ENCODE measurements around the gene SMTNL2. TPM values are rescaled to one million over a fixed set of nuclear protein-coding genes. Genes with fewer than 3 reads are reported as not detected.

The SMTNL2 gene
- total RNA-seq, 1 donor from 2014 or later, result 0.32 TPM

GRCh38 chr17:4547118-4547906 is 37.0 kb upstream of the SMTNL2 start:
- no peaks in the 10 kb centered on the region for H3K9me3 Mint-ChIP-seq (ENCODE audit: low read depth)
- TF ChIP-seq CTCF (IDR thresholded peaks at IDR 0.05), result no peak
- H3K36me3 Mint-ChIP-seq (ENCODE audit: low read depth), result peaks cover 15% of the 10 kb centered on the region
- H3K27ac Mint-ChIP-seq (ENCODE audit: unreplicated experiment), result no peak overlapping the region
- no peaks in the 10 kb centered on the region for H3K4me1 Mint-ChIP-seq (ENCODE audit: low read depth)
- H3K4me3 Mint-ChIP-seq (ENCODE audit: unreplicated experiment), result no peak overlapping the region
- no peak for DNase-seq (ENCODE audit: low spot score)
- H3K27me3 Mint-ChIP-seq (ENCODE audit: low read depth), result no peaks in the 10 kb centered on the region

GRCh38 chr17:4548061-4548461 is 36.3 kb upstream of the SMTNL2 start:
- Mint-ChIP-seq H3K27me3 (ENCODE audit: low read depth) (no peaks in the 10 kb centered on the region), H3K4me1 (ENCODE audit: low read depth) (no peaks in the 10 kb centered on the region), H3K4me3 (ENCODE audit: unreplicated experiment) (no peak overlapping the region), H3K36me3 (ENCODE audit: low read depth) (peaks cover 14% of the 10 kb centered on the region), H3K9me3 (ENCODE audit: low read depth) (no peaks in the 10 kb centered on the region), H3K27ac (ENCODE audit: unreplicated experiment) (no peak overlapping the region)
- no peak for DNase-seq (ENCODE audit: low spot score)
- no peak for TF ChIP-seq CTCF (IDR thresholded peaks at IDR 0.05)

- no peaks in the 10 kb centered on the region for H3K9me3 Mint-ChIP-seq (ENCODE audit: low read depth)
- no peak for DNase-seq (ENCODE audit: low spot score)
- no peak overlapping the region for H3K27ac Mint-ChIP-seq (ENCODE audit: unreplicated experiment)
- peaks cover 12% of the 10 kb centered on the region for H3K36me3 Mint-ChIP-seq (ENCODE audit: low read depth)
- H3K4me1 Mint-ChIP-seq (ENCODE audit: low read depth), result peaks cover 3% of the 10 kb centered on the region
- TF ChIP-seq CTCF (IDR thresholded peaks at IDR 0.05), result no peak
- no peaks in the 10 kb centered on the region for H3K27me3 Mint-ChIP-seq (ENCODE audit: low read depth)
- H3K4me3 Mint-ChIP-seq (ENCODE audit: unreplicated experiment), result no peak overlapping the region
Measured at GRCh38 chr17:4548721-4549531, 35.4 kb upstream of the SMTNL2 start.

GRCh38 chr17:4549781-4550533 is 34.4 kb upstream of the SMTNL2 start:
- Mint-ChIP-seq H3K27me3 (ENCODE audit: low read depth) (no peaks in the 10 kb centered on the region), H3K36me3 (ENCODE audit: low read depth) (peaks cover 10% of the 10 kb centered on the region), H3K4me3 (ENCODE audit: unreplicated experiment) (no peak overlapping the region), H3K27ac (ENCODE audit: unreplicated experiment) (no peak overlapping the region), H3K4me1 (ENCODE audit: low read depth) (peaks cover 13% of the 10 kb centered on the region), H3K9me3 (ENCODE audit: low read depth) (no peaks in the 10 kb centered on the region)
- no peak for DNase-seq (ENCODE audit: low spot score)
- no peak for TF ChIP-seq CTCF (IDR thresholded peaks at IDR 0.05)

- Mint-ChIP-seq H3K27me3 (ENCODE audit: low read depth) (no peaks in the 10 kb centered on the region), H3K36me3 (ENCODE audit: low read depth) (peaks cover 10% of the 10 kb centered on the region), H3K27ac (ENCODE audit: unreplicated experiment) (no peak overlapping the region), H3K9me3 (ENCODE audit: low read depth) (no peaks in the 10 kb centered on the region), H3K4me3 (ENCODE audit: unreplicated experiment) (no peak overlapping the region), H3K4me1 (ENCODE audit: low read depth) (peaks cover 17% of the 10 kb centered on the region)
- TF ChIP-seq CTCF (IDR thresholded peaks at IDR 0.05), result no peak
- no peak for DNase-seq (ENCODE audit: low spot score)
Measured at GRCh38 chr17:4550534-4551039, 33.7 kb upstream of the SMTNL2 start.

Measured in chondrocyte (in vitro differentiated cells).